D721Med (cell line): ENCODE results near the gene MAMDC2.

Experiments
- DNase-seq: peaks from one replicate; pipeline ENCODE4 v3.0.0; 2011; ENCODE audit warnings: low spot score; ENCODE audit not compliant: insufficient read length
- FAIRE-seq: peaks from 2 replicates; lab custom pipeline; 2011; peaks lifted over from hg19 to GRCh38; lab: Jason Lieb, UNC
- CTCF ChIP-seq: IDR thresholded peaks from 2 replicates; pipeline ENCODE4 v1.5.1; 2012; ENCODE audit warnings: mild to moderate bottlenecking, control low read depth; ENCODE audit not compliant: insufficient read depth; ENCODE audit errors: missing control alignments

Gene MAMDC2

GRCh38 chr9:70015099-70015498, 28.5 kb upstream of the MAMDC2 start:
- no peak for DNase-seq
- no peak for TF ChIP-seq CTCF
- FAIRE-seq: peak; percentile 48

GRCh38 chr9:70020217-70020616, 23.4 kb upstream of the MAMDC2 start:
- DNase-seq (no peak), FAIRE-seq (no peak)
- no peak for TF ChIP-seq CTCF

- FAIRE-seq (peak; percentile 44), DNase-seq (no peak)
- no peak for TF ChIP-seq CTCF
Measured at GRCh38 chr9:70020991-70021571, 22.6 kb upstream of the MAMDC2 start.

GRCh38 chr9:70028287-70028686, 15.4 kb upstream of the MAMDC2 start:
- FAIRE-seq: no peak
- no peak for TF ChIP-seq CTCF
- DNase-seq: no peak

- no peak for TF ChIP-seq CTCF
- DNase-seq: no peak
- no peak for FAIRE-seq
Measured at GRCh38 chr9:70030156-70030555, 13.5 kb upstream of the MAMDC2 start.

- FAIRE-seq (no peak), DNase-seq (no peak)
- TF ChIP-seq CTCF: no peak
Measured at GRCh38 chr9:70031141-70031545, 12.5 kb upstream of the MAMDC2 start.

- FAIRE-seq (no peak), DNase-seq (no peak)
- no peak for TF ChIP-seq CTCF
Measured at GRCh38 chr9:70034271-70034711, 9.4 kb upstream of the MAMDC2 start.
